Measurements from ENCODE around the gene COPB2.

Gene COPB2

DNA sequence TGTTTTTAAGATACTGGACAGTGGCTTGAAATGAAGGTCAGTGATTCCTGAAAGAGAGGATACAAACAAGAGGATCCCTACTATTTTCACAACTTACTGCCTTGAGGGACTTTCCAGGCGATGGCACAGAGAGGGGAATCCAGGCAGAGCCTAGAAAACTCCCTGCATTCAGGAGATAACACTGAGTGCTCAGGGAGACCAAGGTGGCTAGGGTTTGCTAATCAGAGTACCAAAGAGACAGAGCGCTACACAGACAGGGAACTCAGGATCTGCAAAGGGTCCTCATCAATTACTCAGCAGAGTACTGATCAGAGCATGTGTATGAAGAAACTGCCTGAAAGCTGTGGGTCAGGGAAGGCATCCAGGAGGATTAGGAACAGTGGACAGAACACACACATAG lies 57.4 kb downstream of the COPB2 start:
- no peak for TF ChIP-seq CTCF (IDR thresholded peaks at IDR 0.05; ENCODE audit: low read depth, low read length)
- no peak overlapping the region for H3K4me3 ChIP-seq (ENCODE audit: low read depth, low read length)
- DNase-seq (ENCODE audit: low read depth, low spot score): no peak
- in situ Hi-C loops (cut with HindIII; ENCODE audit: low sequenced_read_pairs): no loop called here

DNA sequence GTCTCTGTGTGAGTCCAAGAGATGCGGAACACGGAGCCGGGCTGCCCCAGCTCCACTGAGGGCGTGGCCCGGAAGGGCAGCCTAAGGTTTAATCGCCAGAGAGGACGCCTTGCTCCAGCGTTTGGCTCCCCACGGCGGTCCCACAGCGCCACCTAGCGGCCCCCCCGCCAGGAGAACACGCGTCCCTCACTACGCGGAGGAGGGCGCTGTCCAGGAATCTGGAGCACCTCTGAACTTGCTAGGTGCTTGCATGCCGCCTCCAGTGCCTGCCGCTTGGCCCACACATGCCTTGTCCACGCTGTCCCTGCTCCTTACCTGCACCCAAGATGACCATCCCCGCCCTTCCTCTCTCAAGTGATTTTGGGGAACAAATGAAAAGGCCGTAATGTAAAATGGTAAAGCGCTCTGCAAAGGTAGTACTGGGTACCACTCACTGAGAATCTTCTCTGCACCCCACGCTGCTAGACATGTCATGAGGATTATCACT lies 60.0 kb downstream of the COPB2 start:
- TF ChIP-seq CTCF (IDR thresholded peaks at IDR 0.05; ENCODE audit: low read depth, low read length): peak; percentile 99
- DNase-seq (ENCODE audit: low read depth, low spot score): peak; percentile 78
- no peak overlapping the region for H3K4me3 ChIP-seq (ENCODE audit: low read depth, low read length)
- in situ Hi-C loops (cut with HindIII; ENCODE audit: low sequenced_read_pairs): no loop called here

DNA sequence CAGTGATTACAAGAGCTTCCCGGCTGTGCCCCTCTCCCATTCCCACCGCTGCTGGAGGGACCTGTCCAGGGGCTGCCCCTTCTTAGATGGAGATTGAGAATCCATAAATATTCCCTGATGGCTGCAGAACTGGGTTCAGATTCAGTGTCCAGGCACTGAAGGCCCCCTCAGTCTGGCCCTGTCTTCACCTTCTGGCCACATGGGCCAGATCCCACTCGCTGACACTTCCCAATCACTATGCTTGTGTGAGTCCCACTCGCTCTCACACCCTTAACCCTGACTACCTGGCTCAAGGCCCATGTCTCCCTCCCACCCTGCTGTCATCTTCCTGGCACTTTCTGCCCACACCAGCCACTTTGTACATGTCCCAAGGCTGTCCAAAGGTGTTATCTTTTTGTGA lies 61.1 kb downstream of the COPB2 start:
- DNase-seq (ENCODE audit: low read depth, low spot score): no peak
- TF ChIP-seq CTCF (IDR thresholded peaks at IDR 0.05; ENCODE audit: low read depth, low read length): no peak
- in situ Hi-C loops (cut with HindIII; ENCODE audit: low sequenced_read_pairs): no loop called here
- H3K4me3 ChIP-seq (ENCODE audit: low read depth, low read length): no peak overlapping the region

GRCh38 chr3:139327861-139328260 lies 61.6 kb downstream of the COPB2 start:
- DNase-seq (ENCODE audit: low read depth, low spot score): no peak
- in situ Hi-C loops (cut with HindIII; ENCODE audit: low sequenced_read_pairs): no loop called here

GRCh38 chr3:139327231-139327630 lies 62.2 kb downstream of the COPB2 start:
- in situ Hi-C loops (cut with HindIII; ENCODE audit: low sequenced_read_pairs): no loop called here
- no peak overlapping the region for H3K4me3 ChIP-seq (ENCODE audit: low read depth, low read length)
- DNase-seq (ENCODE audit: low read depth, low spot score): no peak
- no peak for TF ChIP-seq CTCF (IDR thresholded peaks at IDR 0.05; ENCODE audit: low read depth, low read length)

More at GRCh38 chr3:139327861-139328260, 61.6 kb downstream of the COPB2 start:
- no peak overlapping the region for H3K4me3 ChIP-seq (ENCODE audit: low read depth, low read length)
- no peak for TF ChIP-seq CTCF (IDR thresholded peaks at IDR 0.05; ENCODE audit: low read depth, low read length)

DNA sequence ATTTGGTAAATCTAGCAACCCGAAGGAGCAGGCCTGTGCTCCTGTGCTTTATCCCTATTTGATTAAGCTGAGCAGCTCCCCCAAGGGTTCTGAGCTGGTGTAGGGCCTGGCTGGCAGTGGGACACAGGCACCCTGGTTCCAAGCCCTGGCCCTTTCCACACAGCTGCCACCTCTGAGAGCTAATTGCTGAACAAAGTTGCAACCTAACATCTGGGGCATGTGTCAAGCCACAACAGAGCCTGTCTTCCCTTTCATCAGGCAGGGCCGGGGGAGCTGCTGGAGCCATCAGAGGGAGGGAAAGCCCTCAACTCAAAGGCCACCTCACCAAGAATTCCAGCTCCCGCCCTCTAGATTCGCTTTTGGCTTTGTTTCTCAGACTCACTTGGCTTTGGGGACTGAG lies 62.7 kb downstream of the COPB2 start:
- in situ Hi-C loops (cut with HindIII; ENCODE audit: low sequenced_read_pairs): no loop called here
- TF ChIP-seq CTCF (IDR thresholded peaks at IDR 0.05; ENCODE audit: low read depth, low read length): no peak
- DNase-seq (ENCODE audit: low read depth, low spot score): no peak

DNA sequence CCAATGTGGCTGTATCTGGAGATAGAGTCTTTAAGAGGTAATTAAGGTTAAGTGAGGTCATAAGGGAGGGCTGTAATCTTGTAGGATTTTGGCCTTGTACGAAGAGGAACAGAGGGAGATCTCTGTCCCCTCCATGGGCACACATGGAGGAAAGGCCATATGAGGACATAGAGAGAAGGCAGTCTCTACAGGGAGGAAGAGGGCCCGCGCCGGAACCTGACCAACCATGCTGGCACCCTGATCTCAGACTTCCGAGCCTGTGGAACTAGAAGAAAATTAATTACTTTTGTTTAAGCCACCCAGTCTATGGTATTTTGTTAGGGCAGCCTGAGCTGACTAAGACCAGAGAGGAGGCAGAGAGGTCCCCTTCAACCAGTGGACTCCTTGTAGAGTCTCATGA lies 63.3 kb downstream of the COPB2 start:
- DNase-seq (ENCODE audit: low read depth, low spot score): no peak
- H3K4me3 ChIP-seq (ENCODE audit: low read depth, low read length): no peak overlapping the region
- in situ Hi-C loops (cut with HindIII; ENCODE audit: low sequenced_read_pairs): no loop called here
- TF ChIP-seq CTCF (IDR thresholded peaks at IDR 0.05; ENCODE audit: low read depth, low read length): no peak

More for the DNA sequence above, 62.7 kb downstream of the COPB2 start:
- no peak overlapping the region for H3K4me3 ChIP-seq (ENCODE audit: low read depth, low read length)

Measured in astrocyte of the spinal cord (primary cell).